RWPE2 (cell line): ENCODE measurements around the gene LDLRAP1.

Source experiments
- ATAC-seq: fragments of 200-7000 bp; cut with Tn5 transposase; 3 replicates; pipeline ENCODE4 v1.9.1; 2021; ENCODE audit warnings: low read depth
- DNase-seq: peaks from one replicate; pipeline ENCODE4 v3.0.0-alpha.2; 2020; ENCODE audit warnings: low spot score
- H3K27ac ChIP-seq: fragments of 450-650 bp; 2 replicates; pipeline ENCODE4 v1.5.1; 2017; ENCODE audit warnings: mild to moderate bottlenecking; ENCODE audit not compliant: poor library complexity, severe bottlenecking
- H3K27me3 ChIP-seq: fragments of 250-450 bp; sonication (Bioruptor Pico); 2 replicates; pipeline ENCODE4 v1.5.1; 2021; ENCODE audit warnings: mild to moderate bottlenecking, moderate library complexity; ENCODE audit not compliant: insufficient read depth, poor library complexity, severe bottlenecking
- H3K36me3 ChIP-seq: fragments of 250-450 bp; sonication (Bioruptor Pico); 2 replicates; pipeline ENCODE4 v1.5.1; 2020; ENCODE audit warnings: low read depth, mild to moderate bottlenecking, moderate library complexity
- H3K4me1 ChIP-seq: fragments of 250-450 bp; sonication (Bioruptor Pico); 2 replicates; pipeline ENCODE4 v1.5.1; 2021; ENCODE audit warnings: mild to moderate bottlenecking, moderate library complexity; ENCODE audit not compliant: insufficient read depth, poor library complexity, severe bottlenecking
- H3K4me3 ChIP-seq: fragments of 250-450 bp; sonication (Bioruptor Pico); 2 replicates; pipeline ENCODE4 v1.5.1; 2021; ENCODE audit warnings: mild to moderate bottlenecking, moderate library complexity; ENCODE audit not compliant: severe bottlenecking
- H3K9me3 ChIP-seq: fragments of 250-450 bp; sonication (Bioruptor Pico); 2 replicates; pipeline ENCODE4 v1.5.1; 2021; ENCODE audit warnings: mild to moderate bottlenecking, moderate library complexity; ENCODE audit not compliant: severe bottlenecking
- CTCF ChIP-seq: fragments of 450-650 bp; IDR thresholded peaks from one replicate; pipeline ENCODE4 v1.5.1; 2017; ENCODE audit warnings: mild to moderate bottlenecking, moderate library complexity; ENCODE audit not compliant: poor library complexity, severe bottlenecking

Gene LDLRAP1

GRCh38 chr1:25570798-25571521 is 27.6 kb downstream of the LDLRAP1 start:
- H3K36me3 ChIP-seq = no peaks in the 10 kb centered on the region
- H3K4me3 ChIP-seq = no peak overlapping the region
- DNase-seq (no peak), ATAC-seq (no peak)
- no peak overlapping the region for H3K27ac ChIP-seq
- peaks cover 51% of the 10 kb centered on the region for H3K4me1 ChIP-seq
- H3K9me3 ChIP-seq = no peaks in the 10 kb centered on the region
- H3K27me3 ChIP-seq = no peaks in the 10 kb centered on the region
- no peak for TF ChIP-seq CTCF

- Histone ChIP-seq H3K27ac (no peak overlapping the region), H3K4me3 (no peak overlapping the region), H3K4me1 (peaks cover 45% of the 10 kb centered on the region), H3K27me3 (no peaks in the 10 kb centered on the region), H3K36me3 (no peaks in the 10 kb centered on the region), H3K9me3 (no peaks in the 10 kb centered on the region)
- DNase-seq (no peak), ATAC-seq (no peak)
- no peak for TF ChIP-seq CTCF
Measured at GRCh38 chr1:25571522-25571970, 28.1 kb downstream of the LDLRAP1 start.

- no peak overlapping the region for H3K4me3 ChIP-seq
- H3K4me1 ChIP-seq = peaks cover 40% of the 10 kb centered on the region
- H3K36me3 ChIP-seq = no peaks in the 10 kb centered on the region
- no peak for TF ChIP-seq CTCF
- H3K27me3 ChIP-seq = no peaks in the 10 kb centered on the region
- ATAC-seq = no peak
- DNase-seq = no peak
- no peak overlapping the region for H3K27ac ChIP-seq
- H3K9me3 ChIP-seq = no peaks in the 10 kb centered on the region
Measured at GRCh38 chr1:25572107-25572506, 28.7 kb downstream of the LDLRAP1 start.

GRCh38 chr1:25572708-25573590 is 29.5 kb downstream of the LDLRAP1 start:
- Histone ChIP-seq H3K4me1 (peaks cover 31% of the 10 kb centered on the region), H3K27me3 (no peaks in the 10 kb centered on the region), H3K36me3 (no peaks in the 10 kb centered on the region), H3K27ac (no peak overlapping the region), H3K4me3 (no peak overlapping the region), H3K9me3 (no peaks in the 10 kb centered on the region)
- no peak for ATAC-seq
- no peak for DNase-seq
- peak; percentile 60 for TF ChIP-seq CTCF
